Measurements from ENCODE around the gene ZNF382.

ZNF382 gene

GRCh38 chr19:36674201-36674600 lies 69.1 kb downstream of the ZNF382 start:
- no peak for DNase-seq
- no peak overlapping the region for H3K27ac ChIP-seq
- no peaks in the 10 kb centered on the region for H3K27me3 ChIP-seq
- peaks cover 3 to 91% (median 25%) of the 10 kb centered on the region in 3 donors for H3K9me3 ChIP-seq
- intact Hi-C loops (cut with DNase I; ENCODE audit: low total_unique reads): no loop called here
- no peaks in the 10 kb centered on the region for H3K4me1 ChIP-seq
- peaks cover 50 to 94% (median 51%) of the 10 kb centered on the region in 3 donors for H3K36me3 ChIP-seq
- H3K4me3 ChIP-seq: no peak overlapping the region
- TF ChIP-seq CTCF (IDR thresholded peaks at IDR 0.05): no peak

- TF ChIP-seq CTCF (IDR thresholded peaks at IDR 0.05): no peak
- Histone ChIP-seq H3K4me1 (no peaks in the 10 kb centered on the region), H3K9me3 (peaks cover 3 to 57% (median 8%) of the 10 kb centered on the region in 3 donors), H3K36me3 (peaks cover 45 to 76% (median 46%) of the 10 kb centered on the region in 3 donors), H3K27me3 (no peaks in the 10 kb centered on the region), H3K27ac (no peak overlapping the region), H3K4me3 (no peak overlapping the region)
- no peak for DNase-seq
- intact Hi-C loops (cut with DNase I; ENCODE audit: low total_unique reads): no loop called here
Observed at GRCh38 chr19:36679455-36679854, 74.3 kb downstream of the ZNF382 start.
